ENCODE measurements around the gene SLC4A4.

The SLC4A4 gene

GRCh38 chr4:71468116-71468710 lies 129.4 kb downstream of the SLC4A4 start:
- no peaks in the 10 kb centered on the region for H3K36me3 ChIP-seq (ENCODE audit: control insufficient read depth in 2 of 2, insufficient read depth in 1 of 2, low read length in 2 of 2)
- H3K27ac ChIP-seq (ENCODE audit: extremely low read depth, low read depth, low read length): no peak overlapping the region
- H3K9me3 ChIP-seq (ENCODE audit: control insufficient read depth, insufficient read depth, low read depth, low read length): no peaks in the 10 kb centered on the region
- H3K4me3 ChIP-seq (ENCODE audit: low read depth, low read length): no peak overlapping the region
- ChIA-PET CTCF (no interaction called here), POLR2A (no interaction called here)
- no peaks in the 10 kb centered on the region for H3K4me1 ChIP-seq (ENCODE audit: control insufficient read depth, insufficient read depth, low read length)
- TF ChIP-seq ZBTB7A (tag by site-specific recombination; IDR thresholded peaks at IDR 0.05; ENCODE audit: low read depth) (no peak), RBAK (tag by site-specific recombination; IDR thresholded peaks at IDR 0.05) (no peak), TCF7L2 (IDR thresholded peaks at IDR 0.05; ENCODE audit: borderline replicate concordance, low read depth, low read length) (no peak), ZNF670 (tag by site-specific recombination; IDR thresholded peaks at IDR 0.05; ENCODE audit: low read depth) (no peak), ZNF292 (tag by site-specific recombination; IDR thresholded peaks at IDR 0.05; ENCODE audit: borderline replicate concordance, low read depth) (no peak), ZNF280C (tag by site-specific recombination; IDR thresholded peaks at IDR 0.05) (no peak), GFI1B (tag by site-specific recombination; IDR thresholded peaks at IDR 0.05) (no peak)

GRCh38 chr4:71469541-71469940 lies 130.7 kb downstream of the SLC4A4 start:
- TF ChIP-seq ZNF830 (tag by site-specific recombination; IDR thresholded peaks at IDR 0.05; ENCODE audit: low read depth) (no peak), ZNF423 (tag by site-specific recombination; IDR thresholded peaks at IDR 0.05) (no peak), ZNF768 (tag by site-specific recombination; IDR thresholded peaks at IDR 0.05) (no peak), PRDM10 (tag by site-specific recombination; IDR thresholded peaks at IDR 0.05) (no peak), ZBTB21 (tag by site-specific recombination; IDR thresholded peaks at IDR 0.05) (no peak), ZNF37A (tag by site-specific recombination; IDR thresholded peaks at IDR 0.05) (no peak), ZNF791 (tag by site-specific recombination; IDR thresholded peaks at IDR 0.05) (no peak), ZFP69B (tag by site-specific recombination; IDR thresholded peaks at IDR 0.05) (no peak), ZNF148 (tag by site-specific recombination; IDR thresholded peaks at IDR 0.05; ENCODE audit: borderline replicate concordance) (no peak), OVOL3 (tag by site-specific recombination; IDR thresholded peaks at IDR 0.05) (no peak), ZNF121 (tag by site-specific recombination; IDR thresholded peaks at IDR 0.05) (no peak), ZNF223 (tag by site-specific recombination; IDR thresholded peaks at IDR 0.05) (no peak), SCRT2 (tag by site-specific recombination; IDR thresholded peaks at IDR 0.05) (no peak)
- TF ChIP-seq, protein P1, sequence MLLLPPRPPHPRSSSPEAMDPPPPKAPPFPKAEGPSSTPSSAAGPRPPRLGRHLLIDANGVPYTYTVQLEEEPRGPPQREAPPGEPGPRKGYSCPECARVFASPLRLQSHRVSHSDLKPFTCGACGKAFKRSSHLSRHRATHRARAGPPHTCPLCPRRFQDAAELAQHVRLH (tag by site-specific recombination; IDR thresholded peaks at IDR 0.05): no peak
- TF ChIP-seq, protein P2, sequence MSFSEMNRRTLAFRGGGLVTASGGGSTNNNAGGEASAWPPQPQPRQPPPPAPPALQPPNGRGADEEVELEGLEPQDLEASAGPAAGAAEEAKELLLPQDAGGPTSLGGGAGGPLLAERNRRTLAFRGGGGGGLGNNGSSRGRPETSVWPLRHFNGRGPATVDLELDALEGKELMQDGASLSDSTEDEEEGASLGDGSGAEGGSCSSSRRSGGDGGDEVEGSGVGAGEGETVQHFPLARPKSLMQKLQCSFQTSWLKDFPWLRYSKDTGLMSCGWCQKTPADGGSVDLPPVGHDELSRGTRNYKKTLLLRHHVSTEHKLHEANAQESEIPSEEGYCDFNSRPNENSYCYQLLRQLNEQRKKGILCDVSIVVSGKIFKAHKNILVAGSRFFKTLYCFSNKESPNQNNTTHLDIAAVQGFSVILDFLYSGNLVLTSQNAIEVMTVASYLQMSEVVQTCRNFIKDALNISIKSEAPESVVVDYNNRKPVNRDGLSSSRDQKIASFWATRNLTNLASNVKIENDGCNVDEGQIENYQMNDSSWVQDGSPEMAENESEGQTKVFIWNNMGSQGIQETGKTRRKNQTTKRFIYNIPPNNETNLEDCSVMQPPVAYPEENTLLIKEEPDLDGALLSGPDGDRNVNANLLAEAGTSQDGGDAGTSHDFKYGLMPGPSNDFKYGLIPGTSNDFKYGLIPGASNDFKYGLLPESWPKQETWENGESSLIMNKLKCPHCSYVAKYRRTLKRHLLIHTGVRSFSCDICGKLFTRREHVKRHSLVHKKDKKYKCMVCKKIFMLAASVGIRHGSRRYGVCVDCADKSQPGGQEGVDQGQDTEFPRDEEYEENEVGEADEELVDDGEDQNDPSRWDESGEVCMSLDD (tag by site-specific recombination; IDR thresholded peaks at IDR 0.05): no peak
- TF ChIP-seq, protein P3, sequence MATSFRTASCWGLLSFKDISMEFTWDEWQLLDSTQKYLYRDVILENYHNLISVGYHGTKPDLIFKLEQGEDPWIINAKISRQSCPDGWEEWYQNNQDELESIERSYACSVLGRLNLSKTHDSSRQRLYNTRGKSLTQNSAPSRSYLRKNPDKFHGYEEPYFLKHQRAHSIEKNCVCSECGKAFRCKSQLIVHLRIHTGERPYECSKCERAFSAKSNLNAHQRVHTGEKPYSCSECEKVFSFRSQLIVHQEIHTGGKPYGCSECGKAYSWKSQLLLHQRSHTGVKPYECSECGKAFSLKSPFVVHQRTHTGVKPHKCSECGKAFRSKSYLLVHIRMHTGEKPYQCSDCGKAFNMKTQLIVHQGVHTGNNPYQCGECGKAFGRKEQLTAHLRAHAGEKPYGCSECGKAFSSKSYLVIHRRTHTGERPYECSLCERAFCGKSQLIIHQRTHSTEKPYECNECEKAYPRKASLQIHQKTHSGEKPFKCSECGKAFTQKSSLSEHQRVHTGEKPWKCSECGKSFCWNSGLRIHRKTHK (tag by site-specific recombination; IDR thresholded peaks at IDR 0.05): no peak
- POLR2A ChIA-PET: no interaction called here
- no peaks in the 10 kb centered on the region for H3K4me1 ChIP-seq (ENCODE audit: control insufficient read depth, insufficient read depth, low read length)
- H3K4me3 ChIP-seq (ENCODE audit: low read depth, low read length): no peak overlapping the region
- no peaks in the 10 kb centered on the region for H3K9me3 ChIP-seq (ENCODE audit: control insufficient read depth, insufficient read depth, low read depth, low read length)
- no peak overlapping the region for H3K27ac ChIP-seq (ENCODE audit: extremely low read depth, low read depth, low read length)
- H3K36me3 ChIP-seq (ENCODE audit: control insufficient read depth in 2 of 2, insufficient read depth in 1 of 2, low read length in 2 of 2): no peaks in the 10 kb centered on the region
- CTCF ChIA-PET: no interaction called here

Measured in HEK293 (cell line).